ENCODE results near the gene PRPF38A.

Gene PRPF38A

DNA sequence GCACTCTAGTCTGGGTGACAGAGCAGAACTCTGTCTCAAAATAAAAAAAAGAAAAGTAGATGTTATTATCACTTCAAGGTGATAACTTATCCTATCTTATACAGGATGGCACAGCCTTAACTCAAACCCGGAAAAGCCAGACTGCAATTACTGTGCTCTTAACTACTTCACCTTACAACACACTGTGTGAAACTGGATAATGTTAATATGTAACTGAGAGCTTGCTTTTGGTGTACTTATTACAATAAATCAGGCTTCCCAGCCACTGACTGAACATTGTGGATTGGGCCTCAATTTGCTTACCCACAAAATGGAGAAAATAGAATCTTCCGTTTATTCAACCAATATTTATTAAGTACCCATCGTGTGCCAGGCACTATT lies 1.6 kb upstream of the PRPF38A start:
- TF ChIP-seq, protein P1, sequence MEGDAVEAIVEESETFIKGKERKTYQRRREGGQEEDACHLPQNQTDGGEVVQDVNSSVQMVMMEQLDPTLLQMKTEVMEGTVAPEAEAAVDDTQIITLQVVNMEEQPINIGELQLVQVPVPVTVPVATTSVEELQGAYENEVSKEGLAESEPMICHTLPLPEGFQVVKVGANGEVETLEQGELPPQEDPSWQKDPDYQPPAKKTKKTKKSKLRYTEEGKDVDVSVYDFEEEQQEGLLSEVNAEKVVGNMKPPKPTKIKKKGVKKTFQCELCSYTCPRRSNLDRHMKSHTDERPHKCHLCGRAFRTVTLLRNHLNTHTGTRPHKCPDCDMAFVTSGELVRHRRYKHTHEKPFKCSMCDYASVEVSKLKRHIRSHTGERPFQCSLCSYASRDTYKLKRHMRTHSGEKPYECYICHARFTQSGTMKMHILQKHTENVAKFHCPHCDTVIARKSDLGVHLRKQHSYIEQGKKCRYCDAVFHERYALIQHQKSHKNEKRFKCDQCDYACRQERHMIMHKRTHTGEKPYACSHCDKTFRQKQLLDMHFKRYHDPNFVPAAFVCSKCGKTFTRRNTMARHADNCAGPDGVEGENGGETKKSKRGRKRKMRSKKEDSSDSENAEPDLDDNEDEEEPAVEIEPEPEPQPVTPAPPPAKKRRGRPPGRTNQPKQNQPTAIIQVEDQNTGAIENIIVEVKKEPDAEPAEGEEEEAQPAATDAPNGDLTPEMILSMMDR (conservative IDR thresholded peaks at IDR 0.05), result no peak
- peak overlapping the region; percentile 89 for H3K27ac ChIP-seq

DNA sequence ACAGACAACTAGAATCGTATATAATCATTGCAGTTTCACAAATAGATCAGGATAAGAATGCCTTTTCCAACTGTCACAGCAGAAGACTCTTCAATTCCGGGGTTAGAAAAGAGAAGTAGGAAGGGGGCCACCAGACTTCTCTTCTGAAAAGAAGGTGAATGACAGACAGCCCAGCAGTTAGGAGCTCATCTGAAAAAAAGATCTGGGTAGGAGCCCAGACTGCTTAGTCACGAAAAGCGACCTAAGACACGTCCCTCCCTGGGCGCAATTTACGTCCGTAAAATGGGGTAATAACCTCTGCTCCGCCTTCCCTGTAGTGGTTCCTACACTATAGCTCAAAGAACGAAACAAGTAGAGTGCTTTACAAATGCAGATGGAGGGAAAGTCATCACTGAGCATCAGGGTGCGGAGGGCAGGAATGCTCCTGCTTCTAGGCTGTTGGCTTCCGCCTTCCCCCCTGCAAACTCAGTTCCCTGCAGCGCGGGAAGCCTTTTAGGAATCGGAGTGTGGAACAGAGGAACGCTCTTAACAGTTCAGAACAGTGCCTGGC lies 761 bp upstream of the PRPF38A start:
- TF ChIP-seq, protein P1 (conservative IDR thresholded peaks at IDR 0.05), result no peak
- H3K27ac ChIP-seq, result peak overlapping the region; percentile 89

DNA sequence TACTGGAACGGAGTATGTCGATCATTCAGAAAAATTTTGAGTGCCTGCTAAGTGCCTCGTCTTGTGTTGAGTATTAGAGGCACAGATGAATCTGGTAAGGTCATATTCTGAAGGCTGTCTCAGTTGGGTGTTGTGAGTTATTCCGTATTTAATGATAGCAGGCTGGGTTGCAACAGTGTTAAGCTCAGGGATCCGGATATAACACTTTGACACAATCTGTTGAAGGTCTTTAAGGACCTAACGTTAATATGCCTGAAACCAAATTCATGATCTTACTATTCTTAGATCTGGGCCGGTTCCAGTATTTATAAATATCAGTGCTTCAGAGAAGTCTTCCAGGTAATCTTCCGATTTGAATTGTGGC lies 555 bp downstream of the PRPF38A start:
- TF ChIP-seq, protein P1 (conservative IDR thresholded peaks at IDR 0.05), result peak; percentile 11; the same call in 1 of the 2 replicates
- peak overlapping the region; percentile 89 for H3K27ac ChIP-seq

DNA sequence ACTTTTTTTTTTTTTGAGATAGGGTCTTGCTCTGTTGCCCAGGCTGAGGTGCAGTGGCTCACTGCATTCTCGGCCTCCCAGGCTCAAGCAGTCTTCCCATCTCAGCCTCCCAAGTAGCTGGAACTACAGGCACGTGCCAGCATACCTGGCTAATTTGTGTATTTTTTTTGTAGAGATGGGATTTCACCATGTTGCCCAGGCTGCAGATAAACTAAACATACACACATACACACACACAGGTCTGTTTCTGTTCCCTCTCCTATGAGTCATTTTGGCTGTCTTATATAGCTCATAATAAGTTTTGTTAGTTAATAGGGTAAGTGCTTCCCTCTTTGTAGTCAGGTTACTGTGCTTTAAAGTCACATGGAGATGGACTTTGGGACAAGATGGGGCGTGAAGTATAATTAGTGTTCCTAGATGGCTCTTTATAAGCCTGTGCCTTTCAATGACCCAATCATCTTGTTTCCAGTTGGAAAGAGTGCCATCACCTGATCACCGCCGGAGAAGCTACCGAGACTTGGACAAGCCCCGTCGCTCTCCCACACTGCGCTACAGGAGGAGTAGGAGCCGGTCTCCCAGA lies 9.1 kb downstream of the PRPF38A start:
- H3K27ac ChIP-seq, result no peak overlapping the region
- TF ChIP-seq, protein P1 (conservative IDR thresholded peaks at IDR 0.05), result no peak

DNA sequence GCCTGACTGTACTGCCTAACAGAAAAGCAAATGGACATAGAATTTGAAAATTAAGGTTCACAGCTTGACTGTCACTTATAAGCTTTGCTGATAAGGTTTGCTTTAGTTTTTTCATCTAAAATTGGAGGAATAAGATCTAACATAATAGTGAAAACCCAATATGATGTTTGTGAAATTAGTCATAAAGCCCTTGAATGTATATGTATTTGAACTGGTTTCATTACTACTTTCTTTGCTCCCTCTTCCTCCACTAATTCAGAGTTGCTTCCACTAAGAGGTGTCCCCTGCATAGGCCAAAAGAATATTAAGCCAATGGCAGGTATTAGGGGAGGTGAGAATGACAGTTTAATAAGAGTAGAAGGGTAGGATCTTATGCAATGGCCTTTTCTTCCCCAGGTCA lies 10.5 kb downstream of the PRPF38A start:
- TF ChIP-seq, protein P1 (conservative IDR thresholded peaks at IDR 0.05), result no peak
- H3K27ac ChIP-seq, result no peak overlapping the region

DNA sequence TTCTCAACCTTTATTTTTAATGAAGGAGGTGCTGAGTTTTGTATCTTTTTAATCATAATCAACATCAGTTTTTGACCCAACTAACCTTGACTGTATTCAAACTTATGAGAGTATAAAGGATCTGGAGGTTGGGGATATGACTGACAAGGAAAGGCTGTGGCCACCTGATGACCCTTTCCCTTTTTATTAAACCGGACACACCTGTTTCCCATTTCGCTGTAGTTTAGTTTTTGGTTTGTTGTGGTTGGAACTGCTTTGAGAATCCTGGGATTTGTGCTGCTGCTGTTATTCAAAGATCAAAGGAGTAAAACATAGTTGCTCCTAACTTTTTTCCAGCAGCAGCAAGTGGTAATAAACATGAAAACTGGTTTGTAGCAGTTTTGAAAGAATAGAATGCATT lies 12.4 kb downstream of the PRPF38A start:
- TF ChIP-seq, protein P1 (conservative IDR thresholded peaks at IDR 0.05), result no peak
- no peak overlapping the region for H3K27ac ChIP-seq

DNA sequence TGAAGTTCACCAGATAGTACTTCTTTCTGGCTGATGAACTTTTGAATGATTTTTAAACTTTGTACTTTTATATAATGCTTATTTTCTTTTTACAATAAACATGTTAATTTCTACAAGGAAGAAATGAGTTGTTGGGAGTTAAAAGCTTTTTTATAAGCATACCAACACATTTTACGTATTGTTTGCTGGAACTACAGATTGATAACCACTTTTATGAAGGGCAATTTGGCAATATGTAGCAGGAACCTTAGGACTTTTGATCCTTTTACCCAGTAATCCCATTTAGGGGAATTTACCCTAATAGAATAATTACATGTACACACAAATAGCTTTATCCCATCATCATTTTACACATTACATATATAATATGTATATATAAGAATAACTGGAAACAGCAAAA lies 16.3 kb downstream of the PRPF38A start:
- H3K27ac ChIP-seq, result no peak overlapping the region
- TF ChIP-seq, protein P1 (conservative IDR thresholded peaks at IDR 0.05), result no peak

All from VCaP (cell line).